ENCODE measurements around the gene CAMK2D.
A peak's percentile ranks its signal among the peaks of the same experiment; 100 is the strongest.

Gene CAMK2D

DNA sequence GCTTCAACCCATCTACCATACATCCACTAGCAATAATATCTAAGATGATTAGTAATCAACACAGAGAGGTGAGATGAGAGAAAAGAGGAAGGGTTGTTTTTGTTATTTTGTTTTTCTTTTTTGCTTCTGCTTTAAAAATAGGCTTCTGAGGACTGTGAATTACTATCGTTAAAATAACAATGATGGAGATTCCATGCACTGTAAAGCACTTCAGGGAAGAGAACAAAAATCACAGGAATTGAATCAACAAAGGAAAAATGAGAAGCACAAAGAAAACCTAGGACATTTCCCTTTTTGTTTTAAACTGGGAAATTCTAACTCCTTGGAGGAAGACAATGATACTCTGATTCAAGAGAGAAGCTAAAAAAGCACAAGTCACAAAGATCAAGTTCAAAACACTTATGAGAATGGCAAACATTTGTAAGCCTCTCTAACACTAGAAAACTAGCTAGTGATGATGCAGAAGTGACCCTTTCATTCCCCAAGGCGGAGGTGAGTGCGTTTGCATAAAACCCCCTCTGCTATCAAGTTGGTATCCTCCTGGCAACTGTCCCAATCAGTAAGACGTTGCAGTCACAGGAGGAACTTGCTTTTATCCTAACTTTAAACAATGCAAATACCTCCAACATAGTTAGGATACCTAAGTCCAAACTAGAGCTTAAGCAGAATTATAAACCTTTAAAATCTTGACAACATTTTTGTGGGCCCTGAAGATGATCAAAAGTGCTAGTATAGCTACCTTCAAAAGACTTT, 308.5 kb downstream of the CAMK2D start:
- no peak overlapping the region for H3K9ac ChIP-seq (ENCODE audit: low read depth, low read length)
- H3K4me1 ChIP-seq (ENCODE audit: control insufficient read depth, insufficient read depth, low read length) = peaks cover 20% of the 10 kb centered on the region
- no peaks in the 10 kb centered on the region for H3K27me3 ChIP-seq (ENCODE audit: control insufficient read depth, insufficient read depth, low read length)
- peak overlapping the region; percentile 18 for H3K4me3 ChIP-seq (ENCODE audit: low read depth, low read length)
- no peaks in the 10 kb centered on the region for H3K9me3 ChIP-seq (ENCODE audit: control insufficient read depth, insufficient read depth, low read length)
- no peaks in the 10 kb centered on the region for H3K36me3 ChIP-seq (ENCODE audit: control insufficient read depth, insufficient read depth, low read length)

DNA sequence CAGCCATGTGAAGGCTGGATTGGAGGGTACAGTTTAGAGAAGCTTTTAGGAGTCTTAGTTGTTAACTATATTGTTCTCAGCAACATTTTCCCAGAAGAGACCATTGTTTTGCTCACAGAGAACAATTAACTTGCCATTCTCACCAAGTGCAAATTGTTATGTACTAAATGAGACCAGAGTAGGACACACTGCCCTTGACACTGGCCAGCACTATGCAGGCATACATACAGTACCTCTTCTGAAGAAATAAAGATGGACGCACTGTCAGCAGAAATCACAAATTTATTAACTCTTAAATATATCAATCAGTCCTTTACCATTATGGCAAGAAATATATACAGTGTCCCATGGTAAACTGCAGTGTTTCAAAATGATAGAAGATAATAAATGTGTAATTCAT, 309.4 kb downstream of the CAMK2D start:
- no peak overlapping the region for H3K4me3 ChIP-seq (ENCODE audit: low read depth, low read length)
- H3K9ac ChIP-seq (ENCODE audit: low read depth, low read length) = no peak overlapping the region
- no peaks in the 10 kb centered on the region for H3K27me3 ChIP-seq (ENCODE audit: control insufficient read depth, insufficient read depth, low read length)
- peaks cover 20% of the 10 kb centered on the region for H3K4me1 ChIP-seq (ENCODE audit: control insufficient read depth, insufficient read depth, low read length)
- H3K9me3 ChIP-seq (ENCODE audit: control insufficient read depth, insufficient read depth, low read length) = no peaks in the 10 kb centered on the region
- no peaks in the 10 kb centered on the region for H3K36me3 ChIP-seq (ENCODE audit: control insufficient read depth, insufficient read depth, low read length)

- Histone ChIP-seq H3K9ac (ENCODE audit: low read depth, low read length) (no peak overlapping the region), H3K36me3 (ENCODE audit: control insufficient read depth, insufficient read depth, low read length) (no peaks in the 10 kb centered on the region), H3K27me3 (ENCODE audit: control insufficient read depth, insufficient read depth, low read length) (no peaks in the 10 kb centered on the region), H3K9me3 (ENCODE audit: control insufficient read depth, insufficient read depth, low read length) (no peaks in the 10 kb centered on the region), H3K4me1 (ENCODE audit: control insufficient read depth, insufficient read depth, low read length) (peaks cover 19% of the 10 kb centered on the region), H3K4me3 (ENCODE audit: low read depth, low read length) (no peak overlapping the region)
These were observed 311.1 kb downstream of the CAMK2D start for GRCh38 chr4:113450295-113451080.

DNA sequence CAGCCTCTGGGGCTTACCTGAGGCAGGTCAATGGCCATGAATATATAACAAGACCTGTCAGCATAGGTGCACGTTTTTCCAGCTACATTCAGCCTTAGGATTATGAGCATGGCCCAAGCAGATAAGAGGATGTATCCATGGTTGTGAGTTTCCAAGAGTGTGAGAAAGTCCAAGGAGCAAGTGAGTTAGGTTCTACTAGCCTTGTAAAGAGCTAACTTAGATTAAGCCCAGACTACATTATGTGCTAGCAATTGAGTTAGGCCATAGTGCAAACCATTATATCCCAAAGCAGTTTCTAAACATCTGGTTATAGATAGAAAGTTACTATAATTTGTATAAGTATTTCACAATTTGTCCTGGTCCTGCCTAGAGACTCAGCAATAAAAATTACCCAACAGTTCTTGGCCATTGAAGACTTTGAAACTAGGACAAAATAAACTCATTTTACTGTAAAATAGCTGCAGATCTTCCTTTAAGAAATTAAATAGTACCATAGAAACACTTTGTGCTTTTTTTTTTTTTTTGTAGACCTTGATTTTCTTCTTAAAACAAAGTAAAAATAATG, 312.0 kb downstream of the CAMK2D start:
- H3K36me3 ChIP-seq (ENCODE audit: control insufficient read depth, insufficient read depth, low read length) = no peaks in the 10 kb centered on the region
- no peak overlapping the region for H3K4me3 ChIP-seq (ENCODE audit: low read depth, low read length)
- H3K4me1 ChIP-seq (ENCODE audit: control insufficient read depth, insufficient read depth, low read length) = peaks cover 13% of the 10 kb centered on the region
- H3K27me3 ChIP-seq (ENCODE audit: control insufficient read depth, insufficient read depth, low read length) = no peaks in the 10 kb centered on the region
- H3K9me3 ChIP-seq (ENCODE audit: control insufficient read depth, insufficient read depth, low read length) = no peaks in the 10 kb centered on the region
- H3K9ac ChIP-seq (ENCODE audit: low read depth, low read length) = no peak overlapping the region

GRCh38 chr4:113447769-113448168, 313.8 kb downstream of the CAMK2D start:
- Histone ChIP-seq H3K4me1 (ENCODE audit: control insufficient read depth, insufficient read depth, low read length) (peaks cover 5% of the 10 kb centered on the region), H3K27me3 (ENCODE audit: control insufficient read depth, insufficient read depth, low read length) (no peaks in the 10 kb centered on the region), H3K9ac (ENCODE audit: low read depth, low read length) (no peak overlapping the region), H3K9me3 (ENCODE audit: control insufficient read depth, insufficient read depth, low read length) (no peaks in the 10 kb centered on the region), H3K4me3 (ENCODE audit: low read depth, low read length) (no peak overlapping the region), H3K36me3 (ENCODE audit: control insufficient read depth, insufficient read depth, low read length) (no peaks in the 10 kb centered on the region)

- Histone ChIP-seq H3K27me3 (ENCODE audit: control insufficient read depth, insufficient read depth, low read length) (no peaks in the 10 kb centered on the region), H3K9ac (ENCODE audit: low read depth, low read length) (no peak overlapping the region), H3K36me3 (ENCODE audit: control insufficient read depth, insufficient read depth, low read length) (no peaks in the 10 kb centered on the region), H3K9me3 (ENCODE audit: control insufficient read depth, insufficient read depth, low read length) (no peaks in the 10 kb centered on the region), H3K4me3 (ENCODE audit: low read depth, low read length) (no peak overlapping the region), H3K4me1 (ENCODE audit: control insufficient read depth, insufficient read depth, low read length) (peaks cover 3% of the 10 kb centered on the region)
These were observed 314.5 kb downstream of the CAMK2D start for GRCh38 chr4:113447061-113447460.

DNA sequence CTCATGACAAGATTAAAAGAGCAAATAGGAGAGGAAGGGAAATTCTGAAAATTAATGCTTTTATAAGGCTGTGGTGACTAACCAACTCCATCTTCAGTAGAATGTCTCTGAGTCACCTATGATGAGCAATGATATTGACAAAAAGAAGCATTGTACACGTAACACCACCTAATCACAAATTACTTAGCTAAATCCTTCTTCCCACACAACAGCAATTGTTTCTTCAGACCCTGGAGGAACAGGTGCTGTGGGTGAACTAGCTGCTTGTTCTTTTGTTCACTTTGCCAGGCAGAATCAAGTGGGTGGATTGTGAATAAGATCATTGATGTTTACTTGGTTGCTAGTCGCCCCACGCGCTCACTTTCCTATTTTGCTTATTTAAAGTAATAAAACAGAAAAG, 315.5 kb downstream of the CAMK2D start:
- no peak overlapping the region for H3K4me3 ChIP-seq (ENCODE audit: low read depth, low read length)
- H3K9ac ChIP-seq (ENCODE audit: low read depth, low read length) = no peak overlapping the region
- H3K27me3 ChIP-seq (ENCODE audit: control insufficient read depth, insufficient read depth, low read length) = no peaks in the 10 kb centered on the region
- H3K4me1 ChIP-seq (ENCODE audit: control insufficient read depth, insufficient read depth, low read length) = peaks cover 2% of the 10 kb centered on the region
- no peaks in the 10 kb centered on the region for H3K36me3 ChIP-seq (ENCODE audit: control insufficient read depth, insufficient read depth, low read length)
- H3K9me3 ChIP-seq (ENCODE audit: control insufficient read depth, insufficient read depth, low read length) = no peaks in the 10 kb centered on the region

DNA sequence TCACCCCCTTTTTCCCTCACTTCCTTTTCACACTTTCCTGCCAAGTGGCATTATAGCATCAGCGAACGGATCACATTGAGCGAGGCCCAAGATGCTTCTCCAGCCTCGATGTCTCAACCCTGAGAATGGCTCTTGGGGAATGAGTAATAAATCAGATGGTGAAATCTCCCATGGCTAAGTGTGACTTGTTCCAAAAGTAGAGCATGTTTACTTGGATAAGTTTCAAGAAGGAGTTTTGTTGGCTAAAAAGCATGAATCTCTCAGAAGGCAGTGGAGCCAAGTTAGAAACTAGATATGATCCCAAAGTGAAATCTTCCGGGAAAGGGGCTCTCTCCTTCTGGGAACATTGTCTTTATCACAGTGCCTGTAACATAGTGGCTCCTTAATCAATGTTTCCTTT, 316.3 kb downstream of the CAMK2D start:
- H3K9ac ChIP-seq (ENCODE audit: low read depth, low read length) = no peak overlapping the region

DNA sequence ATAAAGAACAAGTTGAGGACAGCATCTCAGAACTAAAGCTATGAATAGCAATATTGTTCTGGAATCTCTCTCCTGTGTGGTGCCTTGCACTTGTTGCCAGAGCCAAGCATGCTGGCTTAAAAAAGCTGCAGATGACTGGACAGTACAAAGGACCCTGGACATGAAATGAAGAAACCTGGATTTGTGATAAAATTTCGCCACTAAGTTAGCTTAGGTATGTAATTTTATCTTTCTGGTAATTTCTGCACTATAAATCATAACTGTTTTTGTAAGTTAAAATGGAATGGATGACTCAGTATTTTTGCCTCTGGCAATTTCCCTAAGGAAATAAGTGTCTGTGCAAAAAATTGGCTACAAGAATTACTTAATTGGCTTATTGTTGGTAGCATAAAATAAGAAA, 317.2 kb downstream of the CAMK2D start:
- H3K9ac ChIP-seq (ENCODE audit: low read depth, low read length) = no peak overlapping the region
- no peaks in the 10 kb centered on the region for H3K36me3 ChIP-seq (ENCODE audit: control insufficient read depth, insufficient read depth, low read length)
- no peaks in the 10 kb centered on the region for H3K27me3 ChIP-seq (ENCODE audit: control insufficient read depth, insufficient read depth, low read length)
- H3K4me3 ChIP-seq (ENCODE audit: low read depth, low read length) = no peak overlapping the region
- H3K9me3 ChIP-seq (ENCODE audit: control insufficient read depth, insufficient read depth, low read length) = no peaks in the 10 kb centered on the region
- H3K4me1 ChIP-seq (ENCODE audit: control insufficient read depth, insufficient read depth, low read length) = no peaks in the 10 kb centered on the region

More for the DNA sequence above, 316.3 kb downstream of the CAMK2D start:
- no peak overlapping the region for H3K4me3 ChIP-seq (ENCODE audit: low read depth, low read length)
- no peaks in the 10 kb centered on the region for H3K4me1 ChIP-seq (ENCODE audit: control insufficient read depth, insufficient read depth, low read length)
- no peaks in the 10 kb centered on the region for H3K36me3 ChIP-seq (ENCODE audit: control insufficient read depth, insufficient read depth, low read length)
- H3K9me3 ChIP-seq (ENCODE audit: control insufficient read depth, insufficient read depth, low read length) = no peaks in the 10 kb centered on the region
- no peaks in the 10 kb centered on the region for H3K27me3 ChIP-seq (ENCODE audit: control insufficient read depth, insufficient read depth, low read length)

DNA sequence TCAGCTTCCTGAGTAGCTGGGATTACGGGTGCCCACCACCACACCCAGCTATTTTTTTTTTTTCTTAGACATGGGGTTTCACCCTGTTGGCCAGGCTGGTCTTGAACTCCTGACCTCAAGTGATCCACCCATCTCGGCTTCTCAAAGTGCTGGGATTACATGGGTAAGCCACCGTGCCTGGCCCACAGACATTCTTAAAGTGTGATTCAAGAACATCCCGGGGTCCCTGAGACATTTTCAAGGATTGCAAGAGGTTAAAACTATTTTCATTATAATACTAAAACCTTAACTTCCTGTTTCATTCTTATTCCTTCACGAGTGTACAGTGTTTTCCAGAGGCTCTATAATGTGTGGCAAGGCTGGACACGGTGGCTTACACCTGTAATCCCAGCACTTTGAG, 318.7 kb downstream of the CAMK2D start:
- Histone ChIP-seq H3K36me3 (ENCODE audit: control insufficient read depth, insufficient read depth, low read length) (no peaks in the 10 kb centered on the region), H3K9me3 (ENCODE audit: control insufficient read depth, insufficient read depth, low read length) (no peaks in the 10 kb centered on the region), H3K27me3 (ENCODE audit: control insufficient read depth, insufficient read depth, low read length) (no peaks in the 10 kb centered on the region), H3K4me3 (ENCODE audit: low read depth, low read length) (no peak overlapping the region), H3K9ac (ENCODE audit: low read depth, low read length) (no peak overlapping the region), H3K4me1 (ENCODE audit: control insufficient read depth, insufficient read depth, low read length) (no peaks in the 10 kb centered on the region)

DNA sequence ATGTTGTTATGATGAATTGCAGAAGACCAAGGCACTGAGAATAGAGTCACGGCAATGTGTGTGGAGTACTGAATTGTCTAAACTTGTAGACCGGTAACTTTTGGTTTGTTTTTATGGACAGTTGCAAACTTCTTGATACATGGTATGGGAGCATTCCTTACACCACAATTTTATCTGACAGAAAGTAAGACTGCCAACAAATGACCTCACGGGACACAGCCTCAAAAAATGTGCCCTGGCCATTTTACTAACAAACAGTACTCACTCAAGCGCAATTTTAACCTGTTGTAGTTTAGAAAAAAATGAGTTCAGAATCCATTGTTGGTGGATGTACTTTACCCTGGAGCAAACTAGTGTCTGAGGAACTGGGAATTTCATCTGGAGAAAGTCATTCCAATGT, 321.2 kb downstream of the CAMK2D start:
- Histone ChIP-seq H3K4me3 (ENCODE audit: low read depth, low read length) (no peak overlapping the region), H3K27me3 (ENCODE audit: control insufficient read depth, insufficient read depth, low read length) (no peaks in the 10 kb centered on the region), H3K9ac (ENCODE audit: low read depth, low read length) (no peak overlapping the region), H3K4me1 (ENCODE audit: control insufficient read depth, insufficient read depth, low read length) (peaks cover 7% of the 10 kb centered on the region), H3K36me3 (ENCODE audit: control insufficient read depth, insufficient read depth, low read length) (no peaks in the 10 kb centered on the region), H3K9me3 (ENCODE audit: control insufficient read depth, insufficient read depth, low read length) (no peaks in the 10 kb centered on the region)

- Histone ChIP-seq H3K9me3 (ENCODE audit: control insufficient read depth, insufficient read depth, low read length) (no peaks in the 10 kb centered on the region), H3K27me3 (ENCODE audit: control insufficient read depth, insufficient read depth, low read length) (no peaks in the 10 kb centered on the region), H3K4me3 (ENCODE audit: low read depth, low read length) (no peak overlapping the region), H3K36me3 (ENCODE audit: control insufficient read depth, insufficient read depth, low read length) (no peaks in the 10 kb centered on the region), H3K4me1 (ENCODE audit: control insufficient read depth, insufficient read depth, low read length) (peaks cover 7% of the 10 kb centered on the region), H3K9ac (ENCODE audit: low read depth, low read length) (no peak overlapping the region)
These were observed 322.9 kb downstream of the CAMK2D start for GRCh38 chr4:113438596-113438995.

Measured in iPS-15b (cell line).